ENCODE results near the gene SLC5A7.

SLC5A7 gene

GRCh38 chr2:107990718-107991117, 4.4 kb downstream of the SLC5A7 start:
- TF ChIP-seq CTCF (IDR thresholded peaks at IDR 0.05; ENCODE audit: low read depth, low read length) = no peak
- no peak overlapping the region for H3K4me3 ChIP-seq (replicated peaks in 1 of 2; ENCODE audit: low read depth in 2 of 2, low read length in 2 of 2)
- DNase-seq (ENCODE audit: low read depth in 2 of 2) = no peak

GRCh38 chr2:107992069-107992468, 5.7 kb downstream of the SLC5A7 start:
- TF ChIP-seq CTCF (IDR thresholded peaks at IDR 0.05; ENCODE audit: low read depth, low read length) = no peak
- DNase-seq (ENCODE audit: low read depth in 2 of 2) = peak in 1 of 2 donors; percentile 6
- no peak overlapping the region for H3K4me3 ChIP-seq (replicated peaks in 1 of 2; ENCODE audit: low read depth in 2 of 2, low read length in 2 of 2)

- no peak for TF ChIP-seq CTCF (IDR thresholded peaks at IDR 0.05; ENCODE audit: low read depth, low read length)
- no peak overlapping the region for H3K4me3 ChIP-seq (replicated peaks in 1 of 2; ENCODE audit: low read depth in 2 of 2, low read length in 2 of 2)
- no peak for DNase-seq (ENCODE audit: low read depth in 2 of 2)
These were observed 12.8 kb downstream of the SLC5A7 start for GRCh38 chr2:107999158-107999557.

GRCh38 chr2:108010912-108011591, 24.7 kb downstream of the SLC5A7 start:
- TF ChIP-seq CTCF (IDR thresholded peaks at IDR 0.05; ENCODE audit: low read depth, low read length) = no peak
- H3K4me3 ChIP-seq (replicated peaks in 1 of 2; ENCODE audit: low read depth in 2 of 2, low read length in 2 of 2) = no peak overlapping the region
- DNase-seq (ENCODE audit: low read depth in 2 of 2) = no peak

GRCh38 chr2:108013305-108013704, 27.0 kb downstream of the SLC5A7 start:
- DNase-seq (ENCODE audit: low read depth in 2 of 2) = no peak
- TF ChIP-seq CTCF (IDR thresholded peaks at IDR 0.05; ENCODE audit: low read depth, low read length) = no peak
- H3K4me3 ChIP-seq (replicated peaks in 1 of 2; ENCODE audit: low read depth in 2 of 2, low read length in 2 of 2) = no peak overlapping the region

- DNase-seq (ENCODE audit: low read depth in 2 of 2) = no peak
- TF ChIP-seq CTCF (IDR thresholded peaks at IDR 0.05; ENCODE audit: low read depth, low read length) = no peak
- H3K4me3 ChIP-seq (replicated peaks in 1 of 2; ENCODE audit: low read depth in 2 of 2, low read length in 2 of 2) = no peak overlapping the region
These were observed 36.3 kb downstream of the SLC5A7 start for GRCh38 chr2:108022628-108023027.

- no peak for DNase-seq (ENCODE audit: low read depth in 2 of 2)
- no peak for TF ChIP-seq CTCF (IDR thresholded peaks at IDR 0.05; ENCODE audit: low read depth, low read length)
- no peak overlapping the region for H3K4me3 ChIP-seq (replicated peaks in 1 of 2; ENCODE audit: low read depth in 2 of 2, low read length in 2 of 2)
These were observed 37.5 kb downstream of the SLC5A7 start for GRCh38 chr2:108023776-108024175.

All from cardiac fibroblast (primary cell).